Thyroid gland (tissue), 4 donors: ENCODE measurements around the gene TESPA1. TPM values are rescaled to one million over a fixed set of nuclear protein-coding genes. Genes with fewer than 3 reads are reported as not detected.

Experiments
- DNase-seq, 2 donors: peaks; one replicate each; pipeline ENCODE4 v3.0.0-alpha.2; 2019
- H3K27ac ChIP-seq, 3 donors: fragments of 200-600 bp; sonication (generic); 1 replicate in 2 of 3; 2 replicates in 1 of 3; pipeline ENCODE4 v1.5.1; 2016 to 2019; ENCODE audit warnings: mild to moderate bottlenecking in 1 of 3, moderate library complexity in 1 of 3
- H3K27me3 ChIP-seq: fragments of 200-600 bp; sonication (generic); one replicate; pipeline ENCODE4 v1.5.1; 2019
- H3K36me3 ChIP-seq, 2 donors: fragments of 200-600 bp; sonication (generic); one replicate each; pipeline ENCODE4 v1.5.1; 2016 to 2019
- H3K4me1 ChIP-seq, 2 donors: fragments of 200-600 bp; sonication (generic); one replicate each; pipeline ENCODE4 v1.5.1; 2017 to 2019
- H3K4me3 ChIP-seq, 3 donors: fragments of 200-600 bp; sonication (generic); replicated peaks in 1 of 3; 1 replicate in 2 of 3; 2 replicates in 1 of 3; pipeline ENCODE4 v1.5.1; 2016; ENCODE audit warnings: mild to moderate bottlenecking in 1 of 3
- H3K9me3 ChIP-seq: fragments of 200-600 bp; sonication (generic); one replicate; pipeline ENCODE4 v1.5.1; 2017
- CTCF ChIP-seq, 6 experiments: fragments of 200-600 bp in 3 of 6; fragments of 450-650 bp in 3 of 6; sonication (generic) in 3 of 6; IDR thresholded peaks; one replicate each; pipeline ENCODE4 v1.5.1; 2016 to 2019; ENCODE audit warnings: antibody characterized with exemption in 6 of 6, mild to moderate bottlenecking in 2 of 6, inconsistent platforms in 1 of 6, moderate library complexity in 1 of 6
- POLR2A ChIP-seq, 2 donors: fragments of 450-650 bp; IDR thresholded peaks; one replicate each; pipeline ENCODE4 v1.6.1; 2017; ENCODE audit warnings: antibody characterized with exemption in 2 of 2, mild to moderate bottlenecking in 2 of 2, moderate library complexity in 1 of 2
- WGBS, 2 donors: methylation state at CpG; one replicate each; pipeline ENCODE4 v1.1.5; 2017; 5-methylcytosine and 5-hydroxymethylcytosine counted together
- intact Hi-C: fragments of 100-400 bp; cut with DNase I; formaldehyde crosslinking; loops from one replicate; pipeline ENCODE4 v1.15.1; 2023
- total RNA-seq, 4 donors: library from RNA; depleted of rRNA; stranded (reverse); fragments of >200 nt; gene quantifications; one replicate each; pipeline ENCODE4 v1.2.3, GENCODE V29; 2016

TESPA1 gene
- total RNA-seq, 4 donors from 2014 or later = 0.83 to 2.5 (median 2.0) TPM; not detected in 1

- DNase-seq = no peak
- WGBS, 2 donors = 58 to 63% methylated on average over 5 of the region's 5 CpGs
- no peak for TF ChIP-seq POLR2A (IDR thresholded peaks at IDR 0.05)
- TF ChIP-seq CTCF (IDR thresholded peaks at IDR 0.05) = no peak
- no peak overlapping the region for H3K27ac ChIP-seq
- intact Hi-C loops = no loop called here
- no peak overlapping the region for H3K4me3 ChIP-seq
- no peaks in the 10 kb centered on the region for H3K36me3 ChIP-seq
- H3K4me1 ChIP-seq = no peaks in the 10 kb centered on the region
- H3K9me3 ChIP-seq = no peaks in the 10 kb centered on the region
- H3K27me3 ChIP-seq = no peaks in the 10 kb centered on the region
These were observed 49.2 kb downstream of the TESPA1 start for GRCh38 chr12:54935235-54935951.

GRCh38 chr12:54934419-54934818, 50.1 kb downstream of the TESPA1 start:
- intact Hi-C loops = no loop called here
- H3K9me3 ChIP-seq = no peaks in the 10 kb centered on the region
- H3K4me1 ChIP-seq = no peaks in the 10 kb centered on the region
- DNase-seq = no peak
- no peak overlapping the region for H3K4me3 ChIP-seq
- TF ChIP-seq CTCF (IDR thresholded peaks at IDR 0.05) (no peak), POLR2A (IDR thresholded peaks at IDR 0.05) (no peak)
- H3K36me3 ChIP-seq = no peaks in the 10 kb centered on the region
- WGBS, 2 donors = 67 to 87% methylated on average over 1 of the region's 1 CpG
- H3K27me3 ChIP-seq = no peaks in the 10 kb centered on the region
- no peak overlapping the region for H3K27ac ChIP-seq

GRCh38 chr12:54933376-54933775, 51.2 kb downstream of the TESPA1 start:
- H3K27ac ChIP-seq = no peak overlapping the region
- no peak for TF ChIP-seq POLR2A (IDR thresholded peaks at IDR 0.05)
- no peak for TF ChIP-seq CTCF (IDR thresholded peaks at IDR 0.05)
- H3K27me3 ChIP-seq = no peaks in the 10 kb centered on the region
- intact Hi-C loops = no loop called here
- no peaks in the 10 kb centered on the region for H3K36me3 ChIP-seq
- H3K4me1 ChIP-seq = no peaks in the 10 kb centered on the region
- WGBS, 2 donors = 68 to 77% methylated on average over 1 of the region's 1 CpG
- H3K9me3 ChIP-seq = no peaks in the 10 kb centered on the region
- H3K4me3 ChIP-seq = no peak overlapping the region
- DNase-seq = no peak

- H3K36me3 ChIP-seq = no peaks in the 10 kb centered on the region
- intact Hi-C loops = no loop called here
- H3K4me3 ChIP-seq = no peak overlapping the region
- H3K27me3 ChIP-seq = no peaks in the 10 kb centered on the region
- no peak for DNase-seq
- TF ChIP-seq POLR2A (IDR thresholded peaks at IDR 0.05) (no peak), CTCF (IDR thresholded peaks at IDR 0.05) (no peak)
- no peaks in the 10 kb centered on the region for H3K9me3 ChIP-seq
- H3K4me1 ChIP-seq = no peaks in the 10 kb centered on the region
- no peak overlapping the region for H3K27ac ChIP-seq
- WGBS, 2 donors = 50 to 54% methylated on average over 2 of the region's 2 CpGs
These were observed 51.9 kb downstream of the TESPA1 start for GRCh38 chr12:54932691-54933090.

- Histone ChIP-seq H3K4me1 (no peaks in the 10 kb centered on the region), H3K4me3 (no peak overlapping the region), H3K36me3 (no peaks in the 10 kb centered on the region), H3K9me3 (no peaks in the 10 kb centered on the region), H3K27me3 (no peaks in the 10 kb centered on the region), H3K27ac (no peak overlapping the region)
- TF ChIP-seq CTCF (IDR thresholded peaks at IDR 0.05) = no peak
- TF ChIP-seq POLR2A (IDR thresholded peaks at IDR 0.05) = no peak
- intact Hi-C loops = no loop called here
- 92 to 98% methylated on average over 4 of the region's 4 CpGs for WGBS, 2 donors
- DNase-seq = no peak
These were observed 52.5 kb downstream of the TESPA1 start for GRCh38 chr12:54932038-54932437.
